ENCODE data around the gene HEPHL1.

GRCh38 chr11:94145916-94146315 is 124.8 kb downstream of the HEPHL1 start:
- TF ChIP-seq, protein P1, sequence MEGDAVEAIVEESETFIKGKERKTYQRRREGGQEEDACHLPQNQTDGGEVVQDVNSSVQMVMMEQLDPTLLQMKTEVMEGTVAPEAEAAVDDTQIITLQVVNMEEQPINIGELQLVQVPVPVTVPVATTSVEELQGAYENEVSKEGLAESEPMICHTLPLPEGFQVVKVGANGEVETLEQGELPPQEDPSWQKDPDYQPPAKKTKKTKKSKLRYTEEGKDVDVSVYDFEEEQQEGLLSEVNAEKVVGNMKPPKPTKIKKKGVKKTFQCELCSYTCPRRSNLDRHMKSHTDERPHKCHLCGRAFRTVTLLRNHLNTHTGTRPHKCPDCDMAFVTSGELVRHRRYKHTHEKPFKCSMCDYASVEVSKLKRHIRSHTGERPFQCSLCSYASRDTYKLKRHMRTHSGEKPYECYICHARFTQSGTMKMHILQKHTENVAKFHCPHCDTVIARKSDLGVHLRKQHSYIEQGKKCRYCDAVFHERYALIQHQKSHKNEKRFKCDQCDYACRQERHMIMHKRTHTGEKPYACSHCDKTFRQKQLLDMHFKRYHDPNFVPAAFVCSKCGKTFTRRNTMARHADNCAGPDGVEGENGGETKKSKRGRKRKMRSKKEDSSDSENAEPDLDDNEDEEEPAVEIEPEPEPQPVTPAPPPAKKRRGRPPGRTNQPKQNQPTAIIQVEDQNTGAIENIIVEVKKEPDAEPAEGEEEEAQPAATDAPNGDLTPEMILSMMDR (conservative IDR thresholded peaks at IDR 0.05 in 1 of 2, IDR thresholded peaks at IDR 0.05 in 1 of 2; ENCODE audit: extremely low read depth in 1 of 2, insufficient read depth in 1 of 2, low read depth in 1 of 2, low read length in 2 of 2) = no peak
- no peak for TF ChIP-seq EZH2 (IDR thresholded peaks at IDR 0.05; ENCODE audit: borderline replicate concordance, low read length)

Measured in mammary epithelial cell (primary cell).